Skeletal muscle cell (primary cell): ENCODE measurements around the gene SPON1.
"Not testable (repeated sequence)": the region's sequence is repeated elsewhere in the genome, so short reads cannot be mapped to it uniquely, and the experiment has no call there.

ENCODE experiments used
- DNase-seq: peaks from one replicate; pipeline ENCODE4 v3.0.0-alpha.2; 2010; ENCODE audit warnings: low read depth
- H3K4me3 ChIP-seq: 2 replicates; pipeline ENCODE4 v1.5.1; 2011; ENCODE audit warnings: low read depth, mild to moderate bottlenecking, control low read depth, low read length, moderate library complexity

Gene SPON1

DNA sequence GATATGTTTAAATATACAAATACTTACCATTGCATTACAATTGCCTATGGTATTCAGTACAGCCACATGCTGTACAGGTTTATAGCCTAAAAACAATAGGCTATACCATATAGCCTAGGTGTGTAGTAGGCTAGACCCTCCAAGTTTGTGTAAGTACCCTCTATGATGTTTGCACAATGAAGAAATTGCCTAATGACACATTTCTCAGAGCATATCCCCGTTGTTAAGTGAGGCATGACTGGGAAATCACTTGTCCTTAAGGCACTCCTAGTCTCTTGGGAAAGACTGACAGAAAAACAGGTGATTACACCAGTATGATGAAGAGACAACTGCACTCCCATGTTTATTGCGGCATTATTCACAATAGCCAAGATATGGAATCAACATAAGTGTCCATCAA lies 187.2 kb downstream of the SPON1 start:
- no peak for DNase-seq
- H3K4me3 ChIP-seq = no peak overlapping the region

DNA sequence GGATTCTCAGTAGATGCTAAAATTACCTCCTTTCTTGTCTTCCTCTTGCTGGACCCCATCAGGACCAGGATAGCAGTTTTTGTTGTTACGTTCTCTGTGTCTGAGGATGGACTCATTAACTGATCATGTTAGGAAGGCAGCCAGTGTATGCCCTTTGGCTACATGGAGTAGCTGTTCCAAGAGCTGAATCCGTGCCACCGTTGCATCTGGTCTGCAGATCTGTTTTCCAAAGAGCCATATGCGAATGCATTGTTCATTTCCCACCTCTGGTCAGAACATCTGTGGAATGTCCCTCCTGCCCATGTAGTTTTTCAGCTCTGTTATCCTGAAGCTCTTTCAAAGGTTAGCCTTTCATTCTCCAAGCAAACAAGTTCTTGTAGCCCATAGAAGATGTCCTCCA lies 188.4 kb downstream of the SPON1 start:
- H3K4me3 ChIP-seq = no peak overlapping the region
- no peak for DNase-seq

DNA sequence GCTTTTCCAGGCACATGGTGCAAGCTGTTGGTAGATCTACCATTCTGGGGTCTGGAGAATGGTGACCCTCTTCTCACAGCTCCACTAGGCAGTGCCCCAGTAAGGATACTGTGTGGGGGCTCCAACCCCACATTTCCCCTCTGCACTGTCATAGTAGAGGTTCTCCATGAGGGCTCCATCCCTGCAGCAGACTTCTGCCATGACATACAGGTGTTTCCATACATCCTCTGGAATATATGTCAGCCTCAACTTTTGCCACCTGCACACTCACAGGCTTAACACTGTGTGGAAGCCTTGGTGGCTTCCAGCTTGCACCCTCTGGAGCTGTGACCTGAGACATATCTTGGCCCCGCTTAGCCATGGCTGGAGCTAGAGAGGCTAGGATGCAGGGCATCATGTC lies 191.6 kb downstream of the SPON1 start:
- not testable (repeated sequence) for H3K4me3 ChIP-seq, DNase-seq

DNA sequence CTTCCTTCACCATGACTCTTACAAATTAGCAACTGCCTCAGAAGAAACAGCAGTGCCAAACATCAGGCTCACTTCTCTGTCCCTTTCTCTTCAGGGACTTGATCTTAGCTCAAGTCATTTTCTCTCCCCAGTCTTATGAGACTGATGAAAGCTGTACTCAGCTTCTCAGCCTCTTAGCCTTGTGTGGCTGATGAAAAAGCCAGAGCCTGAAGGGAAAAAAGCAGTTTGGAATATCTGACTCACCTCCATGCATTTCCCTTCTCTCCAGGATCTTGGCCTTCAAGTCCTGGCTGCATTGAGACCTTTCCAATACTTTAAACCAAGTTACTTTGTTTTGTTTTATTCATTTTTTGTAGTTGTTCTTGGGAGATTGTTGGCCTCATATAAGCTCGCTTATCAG lies 195.9 kb downstream of the SPON1 start:
- H3K4me3 ChIP-seq = no peak overlapping the region
- no peak for DNase-seq

DNA sequence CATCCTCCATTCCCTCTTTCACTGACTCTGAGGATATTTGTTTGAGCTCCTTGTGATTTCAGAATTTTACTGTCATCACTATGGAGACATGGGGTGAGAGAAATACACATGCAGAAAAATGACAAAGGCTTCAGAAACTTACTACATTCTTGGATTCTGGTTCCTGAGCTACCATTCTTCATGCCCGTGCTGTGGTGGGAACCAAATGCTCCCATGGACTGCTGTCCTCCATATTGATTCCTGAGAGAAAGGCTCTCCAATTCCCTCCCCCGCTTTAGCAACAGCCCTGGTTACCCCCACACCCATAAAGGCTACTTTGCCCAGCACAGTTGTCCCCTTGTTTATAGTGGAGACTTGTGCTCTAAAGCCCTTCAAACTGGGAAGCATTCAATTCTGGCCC lies 201.1 kb downstream of the SPON1 start:
- no peak overlapping the region for H3K4me3 ChIP-seq
- no peak for DNase-seq

DNA sequence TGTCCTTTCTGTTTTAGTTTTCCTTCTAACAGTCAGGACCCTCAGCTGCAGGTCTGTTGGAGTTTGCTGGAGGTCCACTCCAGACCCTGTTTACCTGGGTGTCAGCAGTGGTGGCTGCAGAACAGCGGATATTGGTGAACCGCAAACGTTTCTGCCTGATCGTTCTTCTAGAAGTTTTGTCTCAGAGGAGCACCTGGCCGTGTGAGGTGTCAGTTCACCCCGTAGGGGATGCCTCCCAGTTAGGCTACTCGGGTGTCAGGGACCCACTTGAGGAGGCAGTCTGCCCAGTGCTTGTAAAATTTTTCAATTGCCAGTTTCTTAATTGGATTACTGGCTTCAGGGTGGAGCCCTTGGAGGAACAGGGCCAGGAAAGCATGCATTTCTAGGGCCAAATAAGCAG lies 211.2 kb downstream of the SPON1 start:
- DNase-seq, H3K4me3 ChIP-seq: not testable (repeated sequence)

DNA sequence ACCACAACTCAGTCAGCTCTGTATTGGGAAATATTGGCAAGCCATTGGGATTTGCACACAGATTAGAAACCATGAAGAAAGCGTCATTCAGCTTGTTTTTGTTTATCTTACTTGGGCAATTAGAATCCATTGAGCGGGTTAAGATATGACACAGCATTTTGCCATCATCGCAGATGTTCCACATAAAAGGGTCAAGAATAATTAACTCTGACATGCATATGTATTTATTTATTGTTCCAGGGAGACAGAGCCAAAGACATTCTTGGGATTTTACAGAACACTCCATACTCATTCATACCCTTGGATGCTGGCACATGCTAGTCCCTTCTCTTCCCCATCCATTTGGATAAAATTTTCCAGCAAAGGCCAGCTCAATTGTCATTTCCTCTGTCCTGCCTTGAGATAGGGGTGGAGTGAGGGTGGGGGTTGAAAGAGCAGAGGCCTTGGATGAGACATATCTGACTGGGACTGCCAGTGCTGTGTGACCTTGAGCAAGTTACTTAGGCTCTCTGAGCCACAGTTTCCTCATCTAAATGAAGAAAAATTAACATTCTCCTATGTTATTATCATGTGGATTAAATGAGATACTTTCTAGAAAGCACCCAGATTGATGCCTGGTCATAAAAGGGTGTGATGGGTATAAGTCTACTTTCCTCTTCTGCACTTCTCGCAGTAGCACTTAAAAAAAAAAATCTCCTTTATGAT lies 216.7 kb downstream of the SPON1 start:
- DNase-seq = no peak
- H3K4me3 ChIP-seq = no peak overlapping the region

DNA sequence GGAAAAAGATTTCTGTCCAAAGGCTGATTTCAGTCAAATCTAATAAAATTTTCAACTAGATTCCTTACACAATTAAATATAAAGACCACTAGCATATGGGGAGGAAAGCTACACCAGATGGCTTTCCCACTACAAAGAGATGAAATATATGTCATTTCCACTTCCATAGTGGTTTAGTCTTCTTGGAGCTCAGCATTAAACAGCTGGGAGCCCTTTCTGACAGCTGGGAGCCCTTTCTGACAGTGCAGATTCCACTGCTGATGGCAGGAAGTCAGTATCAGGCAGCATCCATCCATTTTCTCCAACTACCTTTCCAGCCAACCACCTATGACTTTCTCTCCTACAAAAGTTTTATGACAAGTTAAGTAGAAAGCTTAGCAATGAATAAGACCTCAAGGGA lies 218.6 kb downstream of the SPON1 start:
- DNase-seq = no peak
- H3K4me3 ChIP-seq = no peak overlapping the region

DNA sequence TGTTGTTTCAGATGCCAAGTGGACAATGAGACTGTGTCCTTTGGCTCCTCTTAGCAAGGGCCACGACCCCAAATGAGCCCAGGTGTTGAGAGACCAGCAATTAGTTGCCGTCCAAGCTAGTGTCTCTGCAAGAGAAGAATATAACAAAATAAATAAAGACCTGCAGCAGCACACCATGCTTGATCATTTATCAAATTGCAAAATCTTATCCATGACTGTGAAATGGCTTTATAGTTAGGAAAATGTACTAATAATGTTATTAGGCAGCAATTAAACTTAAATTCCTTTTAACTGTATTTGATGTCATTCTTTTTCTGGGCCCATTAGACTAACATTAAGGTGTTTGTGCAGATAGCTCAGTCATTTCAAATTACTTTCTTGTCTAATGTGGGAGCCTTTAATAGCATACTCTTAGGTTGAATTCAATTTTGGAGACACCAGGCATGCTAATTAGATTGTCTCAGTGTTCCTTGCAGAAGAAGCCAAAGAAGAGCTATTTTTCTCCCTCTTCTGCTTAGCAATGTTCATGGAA lies 220.4 kb downstream of the SPON1 start:
- DNase-seq = no peak
- H3K4me3 ChIP-seq = no peak overlapping the region

DNA sequence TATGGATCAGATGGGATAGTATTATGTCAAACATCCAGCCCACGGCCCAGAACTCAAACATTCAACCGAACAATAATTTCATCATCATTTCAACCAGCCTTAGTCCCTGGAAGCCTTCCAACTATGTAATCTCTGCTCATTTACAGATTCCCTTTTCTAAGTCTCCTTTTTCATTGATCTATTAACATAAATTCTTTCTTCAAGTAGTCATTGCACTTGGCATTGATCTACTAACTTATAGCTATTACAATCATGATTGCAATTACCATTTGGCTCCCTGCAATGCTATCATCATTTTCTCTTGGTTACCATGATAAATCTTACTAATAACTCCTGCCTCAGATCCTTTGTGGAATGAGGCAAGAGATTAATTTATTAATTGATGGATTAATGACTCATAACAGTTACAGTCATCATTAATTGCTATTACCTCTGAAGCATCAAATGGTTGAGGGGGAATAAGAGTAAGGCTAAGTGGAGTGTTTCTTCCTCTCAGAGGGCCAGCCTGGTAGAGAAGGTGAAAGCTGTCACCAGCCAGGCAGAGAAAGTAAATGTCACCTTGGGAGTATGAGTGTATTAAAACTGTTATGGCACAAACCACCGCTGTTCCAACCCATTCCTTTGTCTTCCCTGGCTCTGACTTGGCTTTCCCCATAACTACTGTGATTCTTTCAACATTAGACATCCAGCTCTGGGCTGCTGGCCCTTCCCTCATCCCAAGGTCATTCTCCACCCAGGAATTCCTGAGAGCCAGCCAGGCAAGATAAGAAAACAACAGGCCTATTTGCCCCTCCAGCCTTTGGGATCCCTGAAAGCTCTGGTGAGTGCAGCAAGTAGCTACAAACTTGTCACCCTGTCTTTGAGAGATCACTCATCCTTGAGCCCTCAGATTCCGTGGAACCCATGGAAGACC lies 221.8 kb downstream of the SPON1 start:
- H3K4me3 ChIP-seq = no peak overlapping the region
- no peak for DNase-seq

DNA sequence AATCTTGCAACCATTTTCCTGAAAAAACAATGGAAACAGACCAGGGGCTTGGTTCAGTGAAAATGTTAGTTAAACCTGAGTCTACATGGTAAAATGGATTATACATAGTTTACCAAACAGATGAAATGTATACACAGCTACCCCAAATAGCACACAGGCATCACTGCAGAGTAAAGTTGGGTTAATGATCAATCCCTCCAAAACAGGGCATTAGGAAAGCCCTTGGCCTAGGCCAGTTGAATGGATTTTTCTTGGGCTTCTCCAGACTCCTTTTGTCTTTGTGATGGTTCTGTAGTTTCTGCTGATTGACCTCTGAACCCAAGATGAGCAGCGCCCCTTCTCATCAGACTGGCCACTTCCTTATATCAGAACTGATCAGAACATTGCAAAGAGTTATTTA lies 222.9 kb downstream of the SPON1 start:
- no peak for DNase-seq
- H3K4me3 ChIP-seq = no peak overlapping the region

DNA sequence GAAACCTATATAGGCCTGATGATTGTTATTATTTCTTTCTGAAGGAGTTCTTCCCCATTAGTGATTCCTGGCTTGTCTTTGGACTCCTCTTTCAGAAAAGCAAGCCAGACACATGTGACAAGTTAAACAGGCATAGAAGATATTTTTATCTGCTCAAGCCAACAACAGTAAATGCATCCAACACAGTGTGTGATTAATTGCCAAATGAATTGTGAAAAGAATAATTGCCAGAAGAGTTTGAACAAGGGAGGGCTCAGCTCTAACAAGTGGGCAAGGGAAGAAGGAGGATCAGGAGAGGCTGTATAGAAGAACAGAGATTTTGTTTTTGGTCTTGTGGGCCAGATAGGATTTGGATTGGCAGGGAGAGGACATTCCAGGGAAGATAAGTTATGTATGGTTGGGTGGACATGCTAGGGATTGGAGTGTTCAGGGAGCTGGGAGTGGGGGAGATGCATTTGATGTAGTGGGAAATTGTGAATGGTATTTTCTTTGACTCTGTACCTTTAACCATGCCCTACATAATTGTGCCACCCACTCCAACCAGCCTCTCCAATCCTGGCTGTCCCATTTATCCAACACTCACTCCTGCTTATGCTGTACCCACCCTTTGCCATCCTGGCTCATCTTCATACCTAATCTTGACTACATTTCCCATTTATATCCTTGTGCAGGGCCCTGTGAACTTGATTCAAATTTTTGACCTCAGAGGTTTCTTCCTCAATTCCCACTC lies 223.7 kb downstream of the SPON1 start:
- H3K4me3 ChIP-seq = no peak overlapping the region

DNA sequence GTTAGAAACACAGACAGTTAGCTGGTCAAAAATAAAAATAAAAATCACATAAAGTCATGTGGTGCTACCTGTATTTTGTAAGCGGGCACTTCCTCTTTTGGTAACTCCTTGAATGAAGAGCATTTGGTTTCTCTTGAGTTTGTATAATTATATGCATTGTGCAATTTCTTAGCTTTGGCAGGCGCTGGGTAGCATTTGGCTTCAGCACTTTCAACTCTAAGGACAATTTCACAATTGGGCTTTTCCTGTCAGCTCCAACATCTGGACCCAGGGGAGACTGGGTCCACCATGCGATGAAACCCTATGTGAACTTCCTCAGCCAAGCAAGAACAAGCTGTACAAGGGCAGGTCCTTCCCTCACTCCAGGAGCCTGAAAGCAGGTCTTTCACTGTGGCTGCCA lies 227.4 kb downstream of the SPON1 start:
- DNase-seq = no peak
- H3K4me3 ChIP-seq = no peak overlapping the region

More for the DNA sequence above, 223.7 kb downstream of the SPON1 start:
- no peak for DNase-seq

DNA sequence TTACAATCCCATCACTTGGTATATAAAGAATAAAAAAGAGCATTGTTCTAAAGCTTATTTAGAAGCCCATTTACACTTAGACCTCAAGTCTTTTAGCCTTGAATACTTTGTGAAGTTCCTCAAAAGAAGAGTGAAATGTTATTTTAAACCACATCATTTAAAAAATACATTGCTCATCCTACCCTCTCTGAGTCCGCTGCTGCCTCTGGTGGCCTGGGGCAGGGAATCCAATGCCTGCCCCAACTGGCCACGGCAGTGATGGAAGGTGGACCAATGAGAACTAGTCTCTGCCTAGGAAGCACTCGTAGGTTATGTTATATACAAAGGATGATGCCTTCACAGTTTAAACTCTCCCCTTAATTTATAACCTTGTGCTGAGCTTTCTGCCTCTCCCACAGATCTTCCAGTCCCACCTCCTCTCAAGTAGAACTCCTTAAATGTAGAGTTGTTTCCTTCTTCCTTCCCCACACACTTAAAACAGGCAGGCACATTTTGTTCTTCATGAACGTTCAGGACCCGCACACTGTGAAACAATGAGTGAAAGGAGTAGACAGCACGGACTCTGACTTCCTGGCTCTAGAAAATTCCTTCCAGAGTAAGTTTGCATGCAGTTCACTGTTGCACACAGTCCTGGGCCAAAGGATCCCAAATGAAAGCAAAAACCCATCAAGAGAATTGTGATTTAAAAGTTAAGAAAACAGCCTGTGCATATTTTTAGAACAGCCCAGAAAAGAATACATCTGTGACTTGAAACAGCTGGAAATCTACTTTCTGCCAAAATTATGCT lies 228.7 kb downstream of the SPON1 start:
- no peak overlapping the region for H3K4me3 ChIP-seq

DNA sequence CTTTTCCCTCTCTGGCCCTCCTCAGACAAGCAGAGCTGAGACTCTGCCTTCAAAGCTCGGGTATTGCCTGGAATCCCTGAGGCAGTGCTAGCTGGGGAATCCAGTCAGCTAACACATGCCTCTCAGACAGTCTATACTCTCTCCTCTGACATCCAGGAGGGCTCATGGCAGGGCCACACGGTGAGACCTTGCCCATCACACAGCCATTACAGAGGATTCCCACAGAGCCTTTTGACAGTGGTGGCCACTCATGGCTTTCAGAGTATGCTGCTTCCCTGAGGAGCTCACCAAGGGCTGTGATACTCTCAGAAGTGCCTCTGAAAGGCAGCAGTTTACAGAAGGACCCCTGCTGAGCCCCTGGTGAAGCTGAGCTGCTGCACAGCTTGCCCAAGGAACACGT lies 231.1 kb downstream of the SPON1 start:
- DNase-seq = no peak

More for the DNA sequence above, 228.7 kb downstream of the SPON1 start:
- no peak for DNase-seq

DNA sequence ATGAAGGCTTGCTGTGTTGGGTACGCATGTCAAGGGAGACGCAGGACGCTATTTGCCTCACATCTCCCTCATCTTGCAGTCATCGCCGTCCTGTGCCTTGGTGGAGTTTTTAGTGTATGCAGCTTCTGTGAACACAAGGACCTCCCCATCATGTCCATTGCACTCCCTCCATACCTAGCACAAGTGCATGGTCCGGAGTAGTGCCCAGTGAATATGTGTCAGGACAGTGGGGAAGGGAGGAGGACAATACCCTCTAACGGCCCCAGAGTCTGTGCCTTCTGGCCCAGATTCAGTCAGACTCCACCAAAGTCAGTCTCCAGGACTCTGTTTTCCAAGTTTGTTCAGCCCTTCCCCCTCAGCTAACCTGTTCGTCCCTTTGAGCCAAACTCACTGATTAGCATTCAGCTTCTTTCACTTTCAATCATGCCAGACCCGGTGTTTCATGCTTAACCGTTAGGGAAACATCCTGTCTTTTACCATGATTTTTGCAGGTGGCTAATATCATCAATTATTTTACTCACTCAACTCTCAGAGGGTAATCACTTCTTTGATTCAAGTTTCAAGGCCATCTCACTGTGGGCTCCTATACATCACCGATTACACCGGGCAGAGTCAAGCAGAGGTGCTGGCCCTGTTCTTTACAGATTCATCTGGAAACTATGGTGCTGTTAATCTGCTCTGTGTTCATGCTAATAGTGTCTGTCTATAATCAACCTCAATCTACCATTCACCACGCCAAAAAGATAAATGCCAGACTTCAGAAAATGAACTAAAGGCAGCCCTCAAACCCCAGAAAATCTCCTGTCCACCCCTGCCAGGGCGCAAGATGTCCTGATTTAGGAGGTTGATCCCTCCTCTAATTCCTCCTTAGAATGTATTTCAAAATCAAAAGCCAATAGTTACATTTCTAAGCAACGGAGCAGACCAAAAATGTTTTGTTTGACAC lies 240.0 kb downstream of the SPON1 start:
- no peak overlapping the region for H3K4me3 ChIP-seq
- DNase-seq = no peak

More for the DNA sequence above, 231.1 kb downstream of the SPON1 start:
- H3K4me3 ChIP-seq = no peak overlapping the region

DNA sequence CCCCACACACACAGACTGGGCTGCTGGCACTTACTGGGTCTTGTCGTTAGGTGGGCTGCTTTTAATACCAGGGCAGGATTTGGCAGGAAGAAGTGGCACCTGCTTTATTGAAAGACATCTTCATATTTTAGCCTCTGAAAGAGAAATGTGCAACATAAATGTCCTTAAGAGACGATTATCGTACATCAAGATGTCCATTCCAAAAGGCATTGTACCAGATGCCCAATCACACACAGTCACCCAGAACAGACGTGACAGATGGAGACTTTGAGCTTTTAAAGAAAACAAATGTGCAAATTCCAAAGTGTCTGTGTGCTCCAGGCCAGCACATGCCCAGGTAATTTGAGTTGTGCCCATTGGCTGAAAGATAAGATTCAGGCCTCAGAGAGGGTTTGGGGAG lies 240.8 kb downstream of the SPON1 start:
- H3K4me3 ChIP-seq = no peak overlapping the region
- no peak for DNase-seq

DNA sequence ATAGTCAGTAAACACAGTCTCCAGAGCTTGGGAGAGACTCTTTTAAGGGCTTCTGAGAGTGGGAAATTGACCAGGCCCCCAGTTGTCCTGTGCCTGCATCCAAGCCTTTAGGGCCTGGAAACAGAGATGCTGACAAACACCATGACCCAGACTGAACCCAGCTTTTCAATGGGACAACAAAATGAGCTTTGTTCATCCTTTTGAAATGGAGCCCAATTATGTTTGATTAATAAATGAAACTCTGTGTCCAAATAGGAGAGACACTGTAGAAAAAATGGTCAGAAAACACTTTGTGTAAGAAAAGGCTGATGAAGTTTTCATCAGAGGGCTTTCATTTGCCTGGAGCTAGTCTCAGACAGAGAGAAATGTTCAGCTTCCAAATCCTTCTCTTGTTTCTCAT lies 250.5 kb downstream of the SPON1 start:
- no peak overlapping the region for H3K4me3 ChIP-seq
- no peak for DNase-seq
